ENCODE data around the gene MC3R.
A peak's percentile ranks its signal among the peaks of the same experiment; 100 is the strongest.
"Not testable (repeated sequence)": the region's sequence is repeated elsewhere in the genome, so short reads cannot be mapped to it uniquely, and the experiment has no call there.

The MC3R gene

GRCh38 chr20:56247954-56248782 is at the start of gene MC3R:
MC3R (plus strand) TSS chr20:56248732; CDS start chr20:56248844, 112 bp downstream.
- peak; percentile 39 for DNase-seq

- DNase-seq = no peak
Measured at GRCh38 chr20:56200456-56200855, 48.1 kb upstream of the MC3R start.

GRCh38 chr20:56202493-56203077 is 45.9 kb upstream of the MC3R start:
- DNase-seq = no peak

- no peak for DNase-seq
Measured at GRCh38 chr20:56204206-56204605, 44.3 kb upstream of the MC3R start.

- DNase-seq = no peak
Measured at GRCh38 chr20:56205346-56205745, 43.2 kb upstream of the MC3R start.

- DNase-seq = no peak
Measured at GRCh38 chr20:56207656-56208055, 40.9 kb upstream of the MC3R start.

GRCh38 chr20:56208121-56208520 is 40.4 kb upstream of the MC3R start:
- DNase-seq = no peak

GRCh38 chr20:56211051-56211450 is 37.5 kb upstream of the MC3R start:
- no peak for DNase-seq

- DNase-seq = no peak
Measured at GRCh38 chr20:56212091-56212490, 36.4 kb upstream of the MC3R start.

- no peak for DNase-seq
Measured at GRCh38 chr20:56213321-56213720, 35.2 kb upstream of the MC3R start.

GRCh38 chr20:56215115-56215514 is 33.4 kb upstream of the MC3R start:
- DNase-seq = no peak

- DNase-seq = no peak
Measured at GRCh38 chr20:56217829-56218228, 30.7 kb upstream of the MC3R start.

GRCh38 chr20:56221186-56221585 is 27.3 kb upstream of the MC3R start:
- DNase-seq = not testable (repeated sequence)

GRCh38 chr20:56222201-56222600 is 26.3 kb upstream of the MC3R start:
- no peak for DNase-seq

GRCh38 chr20:56222945-56223344 is 25.6 kb upstream of the MC3R start:
- DNase-seq = no peak

GRCh38 chr20:56223352-56223751 is 25.2 kb upstream of the MC3R start:
- DNase-seq = no peak

- DNase-seq = no peak
Measured at GRCh38 chr20:56228021-56228420, 20.5 kb upstream of the MC3R start.

- no peak for DNase-seq
Measured at GRCh38 chr20:56229812-56230211, 18.7 kb upstream of the MC3R start.

- DNase-seq = no peak
Measured at GRCh38 chr20:56234110-56234509, 14.4 kb upstream of the MC3R start.

GRCh38 chr20:56237335-56237734 is 11.2 kb upstream of the MC3R start:
- no peak for DNase-seq

- DNase-seq = no peak
Measured at GRCh38 chr20:56244259-56244658, 4.3 kb upstream of the MC3R start.

- no peak for DNase-seq
Measured at GRCh38 chr20:56245761-56246160, 2.8 kb upstream of the MC3R start.

- no peak for DNase-seq
Measured at GRCh38 chr20:56249244-56249955, 868 bp downstream of the MC3R start.

GRCh38 chr20:56249956-56250355 is 1.4 kb downstream of the MC3R start:
- no peak for DNase-seq

Measured in NCI-H1105 (cell line).